ENCODE data around the gene LCNL1.

DNA sequence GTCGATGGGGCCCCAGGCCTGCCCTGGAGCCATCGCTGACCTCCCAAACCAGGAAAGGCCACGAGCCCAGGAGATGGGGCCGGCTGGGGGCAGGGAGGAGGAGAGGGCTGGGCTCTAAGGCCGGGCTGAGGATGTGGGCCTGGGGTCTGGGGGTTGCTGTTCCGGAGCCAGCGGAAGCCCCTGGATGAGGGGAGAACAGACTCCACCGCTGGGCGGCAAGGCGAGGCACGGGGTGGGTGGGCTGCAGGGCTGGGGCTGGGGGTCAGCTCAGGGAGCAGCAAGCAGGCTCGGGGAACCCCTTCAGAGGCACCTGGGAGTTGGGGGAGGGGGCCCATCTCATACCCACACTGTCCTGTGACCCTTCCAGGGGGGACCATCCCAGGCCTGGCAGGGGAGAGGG is 19.0 kb upstream of the LCNL1 start:
- TF ChIP-seq EZH2 (IDR thresholded peaks at IDR 0.05; ENCODE audit: borderline replicate concordance, low read length) = no peak
- TF ChIP-seq, protein P1, sequence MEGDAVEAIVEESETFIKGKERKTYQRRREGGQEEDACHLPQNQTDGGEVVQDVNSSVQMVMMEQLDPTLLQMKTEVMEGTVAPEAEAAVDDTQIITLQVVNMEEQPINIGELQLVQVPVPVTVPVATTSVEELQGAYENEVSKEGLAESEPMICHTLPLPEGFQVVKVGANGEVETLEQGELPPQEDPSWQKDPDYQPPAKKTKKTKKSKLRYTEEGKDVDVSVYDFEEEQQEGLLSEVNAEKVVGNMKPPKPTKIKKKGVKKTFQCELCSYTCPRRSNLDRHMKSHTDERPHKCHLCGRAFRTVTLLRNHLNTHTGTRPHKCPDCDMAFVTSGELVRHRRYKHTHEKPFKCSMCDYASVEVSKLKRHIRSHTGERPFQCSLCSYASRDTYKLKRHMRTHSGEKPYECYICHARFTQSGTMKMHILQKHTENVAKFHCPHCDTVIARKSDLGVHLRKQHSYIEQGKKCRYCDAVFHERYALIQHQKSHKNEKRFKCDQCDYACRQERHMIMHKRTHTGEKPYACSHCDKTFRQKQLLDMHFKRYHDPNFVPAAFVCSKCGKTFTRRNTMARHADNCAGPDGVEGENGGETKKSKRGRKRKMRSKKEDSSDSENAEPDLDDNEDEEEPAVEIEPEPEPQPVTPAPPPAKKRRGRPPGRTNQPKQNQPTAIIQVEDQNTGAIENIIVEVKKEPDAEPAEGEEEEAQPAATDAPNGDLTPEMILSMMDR (conservative IDR thresholded peaks at IDR 0.05 in 1 of 2, IDR thresholded peaks at IDR 0.05 in 1 of 2; ENCODE audit: extremely low read depth in 1 of 2, insufficient read depth in 1 of 2, low read depth in 1 of 2, low read length in 2 of 2) = no peak

All from mammary epithelial cell (primary cell).